NCI-H2107 (cell line): ENCODE data around the gene ADSS1.

Experiments
- DNase-seq: peaks from one replicate; lab custom pipeline; 2025; lab: John Stamatoyannopoulos, UW

Gene ADSS1

GRCh38 chr14:104700225-104700651 lies 23.8 kb upstream of the ADSS1 start:
- DNase-seq, result no peak

GRCh38 chr14:104700747-104701217 lies 23.2 kb upstream of the ADSS1 start:
- DNase-seq, result no peak

GRCh38 chr14:104701383-104702076 lies 22.5 kb upstream of the ADSS1 start:
- DNase-seq, result no peak

GRCh38 chr14:104702106-104702505 lies 21.9 kb upstream of the ADSS1 start:
- DNase-seq, result peak; percentile 44

- no peak for DNase-seq
Observed at GRCh38 chr14:104702673-104703072, 21.4 kb upstream of the ADSS1 start.

GRCh38 chr14:104703269-104703668 lies 20.8 kb upstream of the ADSS1 start:
- no peak for DNase-seq

GRCh38 chr14:104704252-104704651 lies 19.8 kb upstream of the ADSS1 start:
- no peak for DNase-seq

- no peak for DNase-seq
Observed at GRCh38 chr14:104705340-104706047, 18.5 kb upstream of the ADSS1 start.

- no peak for DNase-seq
Observed at GRCh38 chr14:104706733-104707607, 17.1 kb upstream of the ADSS1 start.

GRCh38 chr14:104707608-104708595 lies 16.1 kb upstream of the ADSS1 start:
- no peak for DNase-seq

- DNase-seq, result peak; percentile 80
Observed at GRCh38 chr14:104708606-104709268, 15.3 kb upstream of the ADSS1 start.

GRCh38 chr14:104709387-104710039 lies 14.5 kb upstream of the ADSS1 start:
- no peak for DNase-seq

- no peak for DNase-seq
Observed at GRCh38 chr14:104710071-104710735, 13.8 kb upstream of the ADSS1 start.

- no peak for DNase-seq
Observed at GRCh38 chr14:104712881-104713734, 10.9 kb upstream of the ADSS1 start.

GRCh38 chr14:104714066-104714465 lies 10.0 kb upstream of the ADSS1 start:
- DNase-seq, result no peak

- DNase-seq, result no peak
Observed at GRCh38 chr14:104714681-104715080, 9.3 kb upstream of the ADSS1 start.

- no peak for DNase-seq
Observed at GRCh38 chr14:104715416-104715815, 8.6 kb upstream of the ADSS1 start.

- no peak for DNase-seq
Observed at GRCh38 chr14:104715871-104716270, 8.2 kb upstream of the ADSS1 start.

GRCh38 chr14:104717137-104717536 lies 6.9 kb upstream of the ADSS1 start:
- DNase-seq, result no peak
